ENCODE data around the gene KCNQ5.

KCNQ5 gene

DNA sequence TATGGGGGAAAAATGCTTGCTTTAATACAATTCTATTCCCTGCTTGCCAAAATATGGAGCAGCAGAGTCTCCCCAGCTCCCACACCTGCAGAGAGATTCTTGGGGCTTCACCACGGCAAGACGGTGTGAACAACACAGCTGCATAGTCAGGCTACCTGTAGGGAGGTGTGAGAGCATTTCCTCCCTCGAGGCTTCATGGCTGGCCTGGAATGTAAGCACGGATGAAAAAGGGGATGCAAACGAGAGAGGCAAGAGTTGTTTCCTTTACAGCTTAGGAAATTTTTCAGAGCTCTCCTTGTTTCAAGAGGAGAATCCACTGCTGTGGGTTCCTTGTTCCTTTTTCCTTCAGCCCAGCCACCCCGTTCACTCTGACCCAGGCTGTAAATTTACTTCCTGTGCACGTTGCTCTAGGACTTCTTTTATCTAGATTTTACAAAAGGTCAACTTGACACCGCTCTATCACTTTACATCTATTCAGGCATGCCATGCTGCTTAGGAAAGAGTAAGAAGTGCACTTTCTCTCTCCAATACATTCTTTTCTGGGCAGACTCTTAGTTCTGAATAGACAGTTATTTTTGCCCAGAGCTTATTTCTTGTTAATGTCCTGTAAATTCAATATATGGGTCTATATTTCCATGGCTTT is 406.4 kb downstream of the KCNQ5 start:
- DNase-seq = no peak

GRCh38 chr6:73028893-73029450 is 407.1 kb downstream of the KCNQ5 start:
- no peak for DNase-seq

- DNase-seq = no peak
Measured at GRCh38 chr6:73030257-73030656, 408.4 kb downstream of the KCNQ5 start.

GRCh38 chr6:73030791-73031782 is 409.2 kb downstream of the KCNQ5 start:
- DNase-seq = no peak

GRCh38 chr6:73032586-73032985 is 410.7 kb downstream of the KCNQ5 start:
- no peak for DNase-seq

DNA sequence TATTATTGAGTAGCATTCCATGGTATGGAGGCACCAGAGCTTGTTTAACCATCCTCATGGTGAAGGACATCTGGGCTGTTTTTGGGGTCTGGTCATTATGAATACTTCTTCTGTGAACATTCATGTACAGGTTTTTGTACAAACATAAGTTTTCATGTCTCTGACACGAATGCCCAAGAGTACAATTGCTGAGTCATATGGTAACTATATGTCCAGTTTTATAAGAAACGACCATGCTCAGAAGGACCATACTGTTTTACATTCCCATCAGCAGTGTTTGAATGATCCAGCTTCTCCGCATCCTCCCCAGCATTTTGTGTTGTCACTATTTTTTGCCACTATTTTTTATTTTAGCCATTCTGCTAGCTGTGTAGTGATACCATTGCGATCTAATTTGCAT is 414.8 kb downstream of the KCNQ5 start:
- no peak for DNase-seq

DNA sequence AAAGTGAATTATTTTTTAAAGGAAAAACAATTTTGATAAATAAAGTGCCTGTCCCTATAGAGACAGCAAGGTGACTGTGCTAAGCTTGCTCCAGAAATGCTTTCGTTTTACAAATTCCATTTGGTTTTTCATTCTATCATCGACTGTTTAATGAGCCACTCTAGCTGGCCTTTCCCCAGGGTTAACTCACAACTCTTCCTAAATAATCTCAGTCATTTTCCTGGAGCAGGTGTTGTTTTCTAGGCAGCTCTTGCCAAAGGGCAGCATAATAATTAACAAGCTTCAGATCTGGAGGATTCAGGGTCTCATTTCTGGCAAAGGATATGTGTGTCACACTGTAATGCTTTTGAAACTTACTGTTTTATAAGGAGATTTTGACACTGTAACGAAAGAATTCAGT is 419.2 kb downstream of the KCNQ5 start:
- DNase-seq = no peak

DNA sequence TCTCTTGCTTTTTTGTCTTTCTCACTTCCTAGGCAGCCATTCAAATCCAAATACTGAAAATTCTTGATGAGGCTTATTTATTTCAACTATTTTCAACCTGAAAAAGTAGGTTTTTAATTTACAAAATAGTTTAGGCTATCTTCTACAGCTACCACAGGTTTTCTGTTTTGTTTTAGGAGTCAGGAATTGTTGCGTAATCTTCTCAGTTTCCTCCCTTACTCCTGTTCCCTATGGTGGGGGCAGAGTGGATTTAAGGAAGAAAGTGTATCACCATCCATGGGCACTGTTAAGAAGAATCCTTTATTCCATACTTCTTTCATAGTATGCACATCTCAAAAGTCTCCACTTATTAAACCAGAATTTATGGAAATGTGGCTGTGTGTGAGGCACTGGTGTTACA is 421.0 kb downstream of the KCNQ5 start:
- no peak for DNase-seq

- no peak for DNase-seq
Measured at GRCh38 chr6:73043446-73043845, 421.6 kb downstream of the KCNQ5 start.

- DNase-seq = no peak
Measured at GRCh38 chr6:73045609-73046008, 423.7 kb downstream of the KCNQ5 start.

DNA sequence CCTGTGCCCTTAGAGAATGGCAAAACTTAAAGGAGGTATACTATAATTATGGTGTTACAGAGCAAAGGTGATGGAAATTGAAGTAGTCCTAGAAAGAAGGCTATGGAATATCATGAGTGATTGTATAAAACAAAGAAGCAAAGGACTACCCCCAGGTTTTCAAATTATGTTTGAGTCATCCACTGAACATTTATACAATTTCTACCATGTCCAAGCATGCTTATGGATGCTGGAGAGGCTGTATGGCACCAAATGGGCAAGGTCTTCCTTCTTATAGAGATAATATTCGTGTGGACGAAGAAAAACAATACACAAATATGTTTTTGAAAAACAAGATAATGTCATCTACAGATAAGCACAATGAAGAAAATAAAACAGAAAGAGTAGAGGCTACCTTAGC is 425.9 kb downstream of the KCNQ5 start:
- no peak for DNase-seq

DNA sequence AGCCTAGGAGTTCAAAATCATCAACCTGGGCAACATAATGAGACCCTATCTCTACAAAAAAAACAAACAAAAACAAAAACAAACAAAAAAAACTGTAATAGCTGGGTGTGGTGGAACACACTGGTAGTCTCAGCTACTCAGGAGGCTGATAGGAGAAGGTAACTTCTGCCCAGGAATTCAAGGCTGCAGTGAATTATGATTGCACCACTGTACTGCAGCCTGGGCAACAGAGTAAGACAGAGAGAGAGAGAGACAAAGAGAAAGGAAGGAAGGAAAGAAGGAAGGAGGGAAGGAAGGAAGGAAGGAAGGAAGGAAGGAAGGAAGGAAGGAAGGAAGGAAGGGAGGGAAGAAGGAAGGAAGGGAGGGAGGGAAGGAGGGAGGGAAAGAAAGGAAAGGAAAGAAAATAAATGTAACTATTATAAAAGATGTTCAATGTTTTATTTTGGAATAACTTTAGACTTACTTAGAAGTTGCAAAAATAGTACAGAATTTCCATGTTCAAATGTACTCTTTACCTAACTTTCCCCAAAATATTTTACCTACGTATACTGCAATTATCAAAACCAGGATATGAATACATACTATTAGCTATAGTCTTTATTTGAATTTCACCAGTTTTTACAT is 428.2 kb downstream of the KCNQ5 start:
- no peak for DNase-seq

GRCh38 chr6:73050706-73051105 is 428.8 kb downstream of the KCNQ5 start:
- no peak for DNase-seq

DNA sequence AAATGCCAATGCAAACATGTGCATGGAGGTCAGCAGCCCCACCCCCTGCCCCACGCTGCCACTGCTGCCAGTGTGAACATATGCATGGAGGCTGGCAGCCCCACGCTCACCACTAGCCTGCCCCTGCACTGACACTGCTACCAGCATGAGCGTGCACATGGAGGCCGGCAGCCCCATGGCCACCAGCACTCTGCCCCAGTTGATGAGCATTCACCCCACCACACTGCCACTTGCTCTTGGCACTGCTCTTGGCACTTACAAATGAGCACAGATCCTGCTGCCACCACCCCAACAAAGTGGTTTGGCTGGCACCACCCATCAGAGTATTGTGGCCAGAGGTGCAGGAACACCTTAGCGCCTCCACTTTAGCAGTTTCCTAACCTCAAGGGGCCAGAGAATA is 429.3 kb downstream of the KCNQ5 start:
- DNase-seq = no peak

DNA sequence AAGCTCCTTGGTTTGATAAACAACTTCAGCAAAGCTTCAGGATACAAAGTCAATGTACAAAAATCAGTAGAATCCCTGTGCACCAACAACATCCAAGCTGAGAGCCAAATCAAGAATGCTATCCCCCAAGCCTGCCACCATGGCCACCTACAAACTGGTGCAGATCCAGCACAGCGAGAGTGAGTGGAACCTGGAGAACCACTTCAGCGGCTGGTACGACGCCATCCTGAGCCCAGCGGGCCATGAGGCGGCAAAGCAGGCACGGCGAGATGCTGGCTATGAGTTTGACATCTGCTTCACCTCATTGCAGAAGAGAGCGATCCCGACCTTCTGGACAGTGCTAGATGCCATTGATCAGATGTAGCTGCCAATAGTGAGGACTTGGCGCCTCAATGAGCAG is 433.1 kb downstream of the KCNQ5 start:
- DNase-seq = no peak

DNA sequence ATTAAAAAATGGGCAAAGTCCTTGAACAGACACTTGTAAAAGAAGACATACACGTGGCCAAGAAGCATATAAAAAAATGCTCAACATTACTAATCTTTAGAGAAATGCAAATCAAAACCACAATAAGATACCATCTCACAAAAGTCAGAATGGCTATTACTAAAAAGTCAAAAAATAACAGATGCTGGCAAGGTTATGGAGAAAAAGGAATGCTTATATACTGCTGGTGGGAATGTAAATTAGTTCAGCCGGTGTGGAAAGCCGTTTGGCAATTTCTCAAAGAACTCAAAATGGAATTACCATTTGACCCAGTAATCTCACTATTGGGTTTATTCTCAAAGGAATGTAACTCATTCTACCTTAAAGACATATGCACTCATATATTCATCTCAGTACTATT is 436.9 kb downstream of the KCNQ5 start:
- no peak for DNase-seq

DNA sequence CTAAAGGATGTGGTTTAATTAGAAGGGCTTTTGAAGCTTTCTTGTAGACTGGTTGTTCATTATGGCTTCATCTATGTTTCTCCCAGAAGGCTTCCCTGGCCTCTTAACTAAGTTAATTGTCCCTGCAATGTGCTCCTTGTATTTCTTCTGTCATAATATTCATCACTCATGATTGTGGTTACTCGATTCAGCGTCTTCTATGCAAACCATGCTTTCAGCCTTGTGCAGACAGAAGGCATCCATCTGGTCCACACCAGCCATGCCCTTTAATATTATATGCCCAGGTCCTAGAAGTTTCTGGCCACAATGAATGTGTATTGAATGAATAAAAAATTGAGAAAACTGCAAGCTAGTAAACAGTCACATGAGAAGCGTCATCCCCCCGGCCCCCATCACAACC is 440.3 kb downstream of the KCNQ5 start:
- no peak for DNase-seq

DNA sequence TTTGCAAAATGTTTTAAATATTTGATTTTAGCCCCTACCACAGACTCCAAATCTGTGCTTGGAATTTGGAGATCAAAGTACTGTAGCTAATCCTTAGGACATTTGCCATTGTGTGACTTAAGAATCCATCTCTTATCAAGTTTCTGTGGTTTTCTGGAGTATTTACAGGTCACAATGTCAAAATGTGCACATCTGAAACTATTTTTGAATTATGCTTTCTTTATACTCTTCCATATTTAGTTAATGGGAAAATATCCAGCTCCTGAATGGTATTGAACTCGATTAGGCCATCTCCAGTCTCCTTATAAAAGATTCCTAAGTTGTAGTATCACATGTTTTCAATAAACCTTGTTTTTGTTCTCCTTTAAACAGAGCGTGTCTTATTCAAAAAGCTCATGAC is 441.0 kb downstream of the KCNQ5 start:
- no peak for DNase-seq

DNA sequence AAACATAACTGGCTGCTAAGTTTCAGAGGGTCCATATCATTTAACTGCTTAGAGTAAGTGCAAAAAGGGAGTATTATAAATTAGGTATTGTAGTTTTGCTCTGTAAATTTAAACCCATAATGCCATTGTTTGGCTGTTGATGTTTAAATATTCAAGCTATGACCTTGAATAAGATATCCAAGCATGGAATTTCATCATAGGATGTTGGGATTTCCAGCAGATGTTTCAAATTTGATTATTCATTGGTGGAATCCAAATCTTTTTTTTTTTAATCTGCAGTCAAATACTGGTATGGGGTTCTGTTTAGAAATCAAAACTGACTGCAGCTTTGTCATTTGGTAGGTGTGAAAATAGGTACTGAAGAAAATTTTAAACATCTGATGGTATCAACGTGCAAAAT is 442.4 kb downstream of the KCNQ5 start:
- no peak for DNase-seq

DNA sequence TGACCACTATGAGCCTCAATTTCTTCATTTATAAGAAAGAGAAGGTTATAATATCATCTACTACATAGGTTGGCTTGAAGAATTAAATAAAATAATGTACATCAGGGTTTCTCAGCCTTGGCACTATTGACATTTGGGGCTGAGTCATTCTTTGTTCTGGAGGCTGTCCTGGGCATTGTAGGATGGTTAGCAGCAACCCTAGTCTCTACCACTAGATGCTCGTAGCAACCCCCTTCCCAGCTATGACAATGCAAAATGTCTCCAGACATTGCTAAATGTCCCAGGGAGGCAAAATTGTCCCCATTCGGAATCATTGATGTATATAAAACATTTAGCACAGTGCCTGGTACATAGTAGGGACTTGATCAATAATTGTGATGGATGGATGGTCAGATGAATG is 451.4 kb downstream of the KCNQ5 start:
- no peak for DNase-seq

DNA sequence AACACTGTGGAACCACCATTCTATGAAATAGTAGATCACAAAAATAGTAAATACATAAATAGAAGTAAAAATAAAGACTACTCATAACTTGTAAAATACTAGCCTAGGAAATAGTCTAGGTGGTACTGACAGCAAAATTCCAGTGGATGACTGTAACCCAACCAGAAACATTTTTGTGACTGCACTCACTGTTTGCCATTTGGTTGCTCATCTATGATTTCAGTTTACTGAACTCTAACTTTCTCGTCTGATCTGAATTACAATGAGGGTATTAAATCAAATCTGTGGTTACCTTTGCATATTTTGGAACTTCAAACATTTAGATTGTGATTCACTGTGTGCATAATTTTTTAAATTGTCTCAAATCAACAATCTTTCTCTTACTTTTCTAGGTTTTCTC is 452.3 kb downstream of the KCNQ5 start:
- no peak for DNase-seq

DNA sequence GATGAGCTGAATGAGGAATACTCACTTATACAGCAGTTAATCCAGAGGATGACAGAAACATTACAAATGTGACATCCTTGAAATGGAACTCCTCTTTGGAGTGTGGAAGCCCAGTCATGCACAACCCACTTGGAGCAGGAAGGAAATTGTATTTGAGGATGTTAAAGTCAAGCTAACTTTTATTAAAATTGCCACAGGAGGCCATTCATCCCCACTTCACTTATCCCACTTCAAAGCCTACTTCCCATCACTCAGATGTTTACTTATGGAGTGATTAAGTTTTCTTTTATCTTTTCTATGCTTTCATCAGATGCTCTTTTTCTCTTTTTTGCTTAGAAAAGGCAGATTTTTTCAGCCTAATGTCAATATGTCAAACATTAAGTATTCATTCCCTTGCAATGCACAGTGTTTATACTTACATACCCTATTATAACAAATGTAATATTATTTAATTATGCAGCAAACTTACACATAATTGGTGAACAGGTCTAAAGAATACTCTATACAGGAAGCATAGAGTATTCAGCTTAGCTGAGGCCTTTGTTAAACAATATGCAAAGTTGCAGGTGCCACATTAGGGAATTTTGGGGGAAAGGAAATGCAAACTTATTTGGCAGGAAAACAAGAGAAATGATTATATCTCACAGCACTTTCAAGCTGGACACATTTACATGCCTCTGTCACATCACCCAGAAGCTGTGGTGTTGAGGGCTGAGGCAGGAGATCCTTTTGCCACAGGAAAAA is 454.5 kb downstream of the KCNQ5 start:
- DNase-seq = no peak

DNA sequence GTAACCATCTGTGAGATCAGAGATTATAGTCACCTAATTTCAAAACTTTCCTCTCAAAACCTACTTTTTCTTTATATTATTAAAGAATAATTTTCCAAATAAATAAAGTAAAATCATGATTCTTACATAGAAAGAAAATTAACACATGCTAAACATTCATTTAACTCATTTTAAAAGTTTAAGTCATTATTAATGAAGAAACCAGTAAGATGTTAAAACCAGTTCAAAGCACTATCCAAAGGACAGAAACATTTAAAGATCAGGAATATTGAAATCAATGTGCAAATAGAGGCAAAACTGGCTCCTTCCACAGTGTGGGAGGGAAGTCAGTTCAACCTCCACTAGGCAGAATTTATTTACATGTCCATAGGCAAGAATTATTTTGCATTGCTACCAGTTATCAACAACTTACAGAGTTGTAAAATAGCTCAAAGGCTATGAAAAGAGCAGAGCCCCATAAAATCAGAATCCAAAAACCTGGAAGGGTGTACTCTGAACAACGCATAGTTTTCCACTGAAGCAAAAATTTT is 456.5 kb downstream of the KCNQ5 start:
- no peak for DNase-seq
